Pancreas (tissue), 10 donors: ENCODE measurements around the gene FLRT1. TPM values are rescaled to one million over a fixed set of nuclear protein-coding genes. Genes with fewer than 3 reads are reported as not detected.
"Not testable (repeated sequence)": the region's sequence is repeated elsewhere in the genome, so short reads cannot be mapped to it uniquely, and the experiment has no call there.

Source experiments
- ATAC-seq, 4 donors: fragments of 200-7000 bp; cut with Tn5 transposase; one replicate each; pipeline versions ENCODE4 v1.8.0 to v1.9.1; 2020; ENCODE audit warnings: mild to moderate bottlenecking in 4 of 4, moderate library complexity in 4 of 4
- DNase-seq, 6 donors: peaks; one replicate each; pipeline ENCODE4 v3.0.0-alpha.2; 2020
- FAIRE-seq: peaks from 2 replicates; lab custom pipeline; 2012; peaks lifted over from hg19 to GRCh38; lab: Jason Lieb, UNC
- H3K27ac ChIP-seq, 4 donors: fragments of 200-600 bp; sonication (generic); 1 replicate in 3 of 4; 2 replicates in 1 of 4; pipeline versions ENCODE4 v1.5.0 to v1.8.0; 2020
- H3K27me3 ChIP-seq, 4 donors: fragments of 200-600 bp; one replicate each; pipeline ENCODE4 v1.8.0; 2021
- H3K36me3 ChIP-seq, 3 donors: fragments of 200-600 bp; sonication (generic) in 1 of 3; one replicate each; pipeline versions ENCODE4 v1.5.0 to v1.8.0; 2020 to 2021
- H3K4me1 ChIP-seq, 3 donors: fragments of 200-600 bp; one replicate each; pipeline ENCODE4 v1.8.0; 2021
- H3K4me3 ChIP-seq, 4 donors: fragments of 200-600 bp; sonication (generic) in 2 of 4; one replicate each; pipeline versions ENCODE4 v1.5.0 to v1.8.0; 2020 to 2021
- H3K9me3 ChIP-seq, 4 donors: fragments of 200-600 bp; one replicate each; pipeline ENCODE4 v1.8.0; 2021
- WGBS, 2 donors: extraction: QIAGEN DNeasy Blood & Tissue Kit; methylation state at CpG; one replicate each; pipeline ENCODE4 v1.1.7; 2013; 5-methylcytosine and 5-hydroxymethylcytosine counted together
- intact Hi-C, 3 donors: fragments of 100-400 bp; cut with DNase I; formaldehyde crosslinking; loops; one replicate each; pipeline versions ENCODE4 v1.11.1 to v1.14.2; 2022
- polyA plus RNA-seq, 2 donors: library from polyadenylated mRNA; stranded (reverse); fragments of 200-250 nt; gene quantifications; one replicate each; pipeline ENCODE4 v1.2.3, GENCODE V29; 2013
- total RNA-seq, 6 donors: library from RNA; stranded (reverse); fragmentation: NEBNext Ultra II Directional in 4 of 6; extraction: Animal tissue kit (Norgen Biotek cat#: 25700) in 4 of 6; gene quantifications; one replicate each; pipeline versions ENCODE4 v1.2.1 to v1.2.4, GENCODE V29; 2021 to 2023
- TF ChIP-seq, protein P1 (sequence below), 4 donors: fragments of 200-600 bp; sonication (generic) in 3 of 4; IDR thresholded peaks; one replicate each; pipeline versions ENCODE4 v1.5.0 to v1.8.0; 2021; ENCODE audit warnings: antibody characterized with exemption in 4 of 4
- donor health status: healthy with polysubstance abuse.
- donor health status: DM: no; HTN: no; CAD: no; lungs with moderate emphysema.
- donor health status: DM: no; HTN: no; CAD: no.
- donor health status: control.
- donor health status: control.
- donor health status: Bipolar disorder and iron deficiency.
- donor health status: DM: yes; HTN: yes; CAD: no.
- donor health status: DM: no; HTN: no; CAD: no.
- donor health status: DM: no; HTN: no; CAD: no.
- donor health status: DM: yes; HTN: yes; CAD: no.

The FLRT1 gene
- total and polyA plus RNA-seq, 8 donors = 0.04 to 0.87 (median 0.19) TPM

GRCh38 chr11:64044730-64045393 is 9.1 kb downstream of the FLRT1 start:
- intact Hi-C loops = no loop called here
- Histone ChIP-seq H3K27ac (no peak overlapping the region), H3K27me3 (no peaks in the 10 kb centered on the region), H3K4me3 (no peak overlapping the region), H3K36me3 (no peaks in the 10 kb centered on the region), H3K9me3 (no peaks in the 10 kb centered on the region), H3K4me1 (no peaks in the 10 kb centered on the region)
- FAIRE-seq (no peak), ATAC-seq (peak in 2 of 4 donors; percentile 45 to 46), DNase-seq (peak in 1 of 6 donors; percentile 55)
- TF ChIP-seq, protein P1, sequence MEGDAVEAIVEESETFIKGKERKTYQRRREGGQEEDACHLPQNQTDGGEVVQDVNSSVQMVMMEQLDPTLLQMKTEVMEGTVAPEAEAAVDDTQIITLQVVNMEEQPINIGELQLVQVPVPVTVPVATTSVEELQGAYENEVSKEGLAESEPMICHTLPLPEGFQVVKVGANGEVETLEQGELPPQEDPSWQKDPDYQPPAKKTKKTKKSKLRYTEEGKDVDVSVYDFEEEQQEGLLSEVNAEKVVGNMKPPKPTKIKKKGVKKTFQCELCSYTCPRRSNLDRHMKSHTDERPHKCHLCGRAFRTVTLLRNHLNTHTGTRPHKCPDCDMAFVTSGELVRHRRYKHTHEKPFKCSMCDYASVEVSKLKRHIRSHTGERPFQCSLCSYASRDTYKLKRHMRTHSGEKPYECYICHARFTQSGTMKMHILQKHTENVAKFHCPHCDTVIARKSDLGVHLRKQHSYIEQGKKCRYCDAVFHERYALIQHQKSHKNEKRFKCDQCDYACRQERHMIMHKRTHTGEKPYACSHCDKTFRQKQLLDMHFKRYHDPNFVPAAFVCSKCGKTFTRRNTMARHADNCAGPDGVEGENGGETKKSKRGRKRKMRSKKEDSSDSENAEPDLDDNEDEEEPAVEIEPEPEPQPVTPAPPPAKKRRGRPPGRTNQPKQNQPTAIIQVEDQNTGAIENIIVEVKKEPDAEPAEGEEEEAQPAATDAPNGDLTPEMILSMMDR (IDR thresholded peaks at IDR 0.05) = no peak
- 85 to 91% methylated on average over 18 of the region's 18 CpGs for WGBS, 2 donors

DNA sequence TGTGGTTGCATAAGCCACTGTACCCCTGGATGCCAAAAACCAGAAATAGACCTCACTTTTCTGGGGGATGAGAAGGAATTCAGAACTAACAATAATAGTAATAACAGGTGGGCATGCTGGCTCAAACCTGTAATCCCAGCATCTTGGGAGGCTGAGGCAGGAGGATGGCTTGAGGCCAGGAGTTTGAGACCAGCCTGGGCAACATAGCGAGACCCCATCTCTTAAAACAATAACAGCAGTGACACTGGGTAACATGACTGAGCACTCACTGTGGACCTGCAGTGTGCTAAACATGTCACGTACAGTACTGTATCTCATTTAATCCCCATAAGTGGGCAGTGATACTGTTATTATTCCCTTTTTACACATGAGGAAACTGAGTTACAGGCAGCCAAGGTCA is 10.0 kb downstream of the FLRT1 start:
- H3K4me3 ChIP-seq = no peak overlapping the region
- H3K36me3 ChIP-seq = no peaks in the 10 kb centered on the region
- FAIRE-seq (no peak), DNase-seq (no peak), ATAC-seq (no peak)
- H3K27ac ChIP-seq = no peak overlapping the region
- intact Hi-C loops = no loop called here
- H3K27me3 ChIP-seq = no peaks in the 10 kb centered on the region
- WGBS, 2 donors = 95 to 96% methylated on average over 2 of the region's 2 CpGs
- H3K9me3 ChIP-seq = no peaks in the 10 kb centered on the region
- H3K4me1 ChIP-seq = no peaks in the 10 kb centered on the region
- TF ChIP-seq, protein P1 (IDR thresholded peaks at IDR 0.05) = no peak

- intact Hi-C loops, H3K27ac ChIP-seq, H3K27me3 ChIP-seq, H3K4me3 ChIP-seq, H3K36me3 ChIP-seq, H3K9me3 ChIP-seq, ATAC-seq, H3K4me1 ChIP-seq, FAIRE-seq, DNase-seq: not testable (repeated sequence)
- WGBS, 2 donors = 92 to 94% methylated on average over 8 of the region's 8 CpGs
Observed at GRCh38 chr11:64047373-64047772, 11.6 kb downstream of the FLRT1 start.

GRCh38 chr11:64048042-64048854 is 12.5 kb downstream of the FLRT1 start:
- Histone ChIP-seq H3K36me3 (no peaks in the 10 kb centered on the region), H3K4me1 (no peaks in the 10 kb centered on the region), H3K27me3 (no peaks in the 10 kb centered on the region), H3K27ac (no peak overlapping the region), H3K9me3 (no peaks in the 10 kb centered on the region), H3K4me3 (no peak overlapping the region)
- intact Hi-C loops = no loop called here
- no peak for FAIRE-seq
- DNase-seq = peak in 1 of 6 donors; percentile 64
- ATAC-seq = peak in 1 of 4 donors; percentile 14
- 87 to 88% methylated on average over 19 of the region's 19 CpGs for WGBS, 2 donors
- TF ChIP-seq, protein P1 (IDR thresholded peaks at IDR 0.05) = no peak

DNA sequence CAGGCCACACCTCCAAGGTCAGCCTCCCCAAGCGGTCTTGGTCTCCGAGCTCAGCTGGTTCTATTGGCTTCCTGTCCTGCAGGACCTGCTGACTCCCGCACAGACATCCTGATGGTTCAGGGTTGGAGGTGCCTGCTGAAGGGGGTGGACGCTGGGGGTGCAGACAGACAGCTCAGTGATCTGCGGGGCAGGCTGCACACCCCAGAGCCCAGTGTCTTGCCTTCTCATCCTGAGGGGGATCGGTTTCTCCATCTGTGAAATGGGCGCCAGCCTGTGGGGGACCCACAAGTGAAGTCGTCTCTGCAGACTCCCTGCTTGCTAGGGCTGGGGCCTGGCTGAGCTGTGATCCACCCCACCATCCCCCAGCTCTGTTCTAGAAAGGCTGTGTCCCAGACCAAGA is 13.8 kb downstream of the FLRT1 start:
- no peaks in the 10 kb centered on the region for H3K9me3 ChIP-seq
- ATAC-seq (no peak), FAIRE-seq (no peak), DNase-seq (no peak)
- TF ChIP-seq, protein P1 (IDR thresholded peaks at IDR 0.05) = no peak
- intact Hi-C loops = no loop called here
- no peaks in the 10 kb centered on the region for H3K4me1 ChIP-seq
- H3K4me3 ChIP-seq = no peak overlapping the region
- H3K36me3 ChIP-seq = no peaks in the 10 kb centered on the region
- H3K27me3 ChIP-seq = no peaks in the 10 kb centered on the region
- WGBS, 2 donors = 95 to 98% methylated on average over 8 of the region's 8 CpGs
- no peak overlapping the region for H3K27ac ChIP-seq
